Activated CD8-positive, alpha-beta memory T cell treated with anti-CD3 and anti-CD28 coated beads, Interleukin-2, amount 10 ng/mL, durations not matched to agents 7 days and 5 days (primary cell): Measurements from ENCODE around the gene DOCK2. TPM values are rescaled to one million over a fixed set of nuclear protein-coding genes. Genes with fewer than 3 reads are reported as not detected.

Experiments used
- ATAC-seq: fragments of 150-1000 bp; cut with Tn5 transposase; one replicate; pipeline ENCODE4 v1.10.0; 2021; ENCODE audit warnings: moderate library complexity
- CTCF ChIA-PET: fragments of 350-600 bp; sonication (Branson Sonifier 250); formaldehyde crosslinking; loops from one replicate; lab custom pipeline; 2021; ENCODE audit warnings: antibody characterized with exemption; lab: Charles Lee
- DNase-seq: peaks from one replicate; pipeline ENCODE4 v3.0.0-alpha.2; 2020
- H3K27ac Mint-ChIP-seq: one replicate; pipeline ENCODE4 v1.8.0; 2021; ENCODE audit warnings: mild to moderate bottlenecking, mixed read lengths
- H3K27me3 Mint-ChIP-seq: one replicate; pipeline ENCODE4 v1.8.0; 2021; ENCODE audit warnings: mixed read lengths
- H3K36me3 Mint-ChIP-seq: one replicate; pipeline ENCODE4 v1.8.0; 2021; ENCODE audit warnings: mild to moderate bottlenecking, mixed read lengths
- H3K4me1 Mint-ChIP-seq: one replicate; pipeline ENCODE4 v1.8.0; 2021; ENCODE audit warnings: mixed read lengths
- H3K4me3 Mint-ChIP-seq: one replicate; pipeline ENCODE4 v1.8.0; 2021; ENCODE audit warnings: mild to moderate bottlenecking, moderate library complexity, mixed read lengths
- H3K9me3 Mint-ChIP-seq: one replicate; pipeline ENCODE4 v1.8.0; 2022; ENCODE audit warnings: low read depth, mixed read lengths
- total RNA-seq, 2 experiments: library from RNA; stranded (reverse); gene quantifications; one replicate each; pipeline ENCODE4 v1.2.3, GENCODE V29; 2021

The DOCK2 gene
- total RNA-seq, 2 experiments from 2014 or later = 271 to 321 TPM

DNA sequence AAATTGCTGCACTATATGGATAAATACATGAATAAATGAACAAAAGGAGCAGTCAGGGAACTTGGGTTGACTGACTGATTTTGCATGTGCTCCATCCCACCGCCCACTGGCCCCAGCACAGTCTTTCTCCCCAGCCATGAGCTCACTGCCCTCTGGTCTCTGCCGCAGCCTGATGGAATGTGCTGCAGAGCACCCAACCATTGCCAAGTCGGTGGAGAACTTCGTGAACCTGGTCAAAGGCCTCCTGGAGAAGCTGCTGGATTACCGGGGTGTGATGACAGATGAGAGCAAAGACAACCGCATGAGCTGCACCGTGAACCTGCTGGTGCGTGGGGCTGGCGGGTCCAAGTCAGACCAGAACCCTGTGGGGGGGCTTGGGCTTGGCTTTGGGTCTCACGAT lies 397.2 kb downstream of the DOCK2 start:
- DNase-seq = no peak
- Mint-ChIP-seq H3K36me3 (peaks cover 24% of the 10 kb centered on the region), H3K4me3 (no peak overlapping the region), H3K4me1 (no peaks in the 10 kb centered on the region), H3K27me3 (no peaks in the 10 kb centered on the region), H3K9me3 (no peaks in the 10 kb centered on the region), H3K27ac (no peak overlapping the region)
- ATAC-seq = no peak
- CTCF ChIA-PET = interaction anchor here (0.8 kb wide), 1 partner anchor 14 kb away, joined by 3 read pairs; no protein-coding TSS in a partner anchor

DNA sequence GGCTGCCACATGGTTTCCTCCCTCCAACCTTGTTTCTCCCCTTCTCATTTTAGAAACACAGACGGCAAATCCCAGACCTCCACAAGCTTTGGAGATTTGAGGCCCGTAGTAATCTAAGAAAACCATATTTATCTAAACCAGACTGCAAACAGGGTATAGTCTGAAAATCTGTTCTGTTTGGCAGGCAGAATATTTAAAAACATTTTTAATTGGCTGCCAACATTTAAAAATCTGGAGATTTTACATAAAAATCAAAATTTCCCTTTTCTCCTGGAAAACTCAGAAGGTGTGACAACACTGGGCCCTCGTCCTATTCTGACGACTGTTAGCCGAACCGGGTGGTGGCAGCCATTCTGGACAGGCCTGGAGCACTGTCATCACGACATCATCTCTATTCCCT lies 401.2 kb downstream of the DOCK2 start:
- H3K4me3 Mint-ChIP-seq = no peak overlapping the region
- H3K27ac Mint-ChIP-seq = no peak overlapping the region
- H3K27me3 Mint-ChIP-seq = no peaks in the 10 kb centered on the region
- no peak for DNase-seq
- ATAC-seq = no peak
- no peaks in the 10 kb centered on the region for H3K9me3 Mint-ChIP-seq
- H3K36me3 Mint-ChIP-seq = peaks cover 43% of the 10 kb centered on the region
- peaks cover under 1% of the 10 kb centered on the region for H3K4me1 Mint-ChIP-seq
- CTCF ChIA-PET = no interaction called here

DNA sequence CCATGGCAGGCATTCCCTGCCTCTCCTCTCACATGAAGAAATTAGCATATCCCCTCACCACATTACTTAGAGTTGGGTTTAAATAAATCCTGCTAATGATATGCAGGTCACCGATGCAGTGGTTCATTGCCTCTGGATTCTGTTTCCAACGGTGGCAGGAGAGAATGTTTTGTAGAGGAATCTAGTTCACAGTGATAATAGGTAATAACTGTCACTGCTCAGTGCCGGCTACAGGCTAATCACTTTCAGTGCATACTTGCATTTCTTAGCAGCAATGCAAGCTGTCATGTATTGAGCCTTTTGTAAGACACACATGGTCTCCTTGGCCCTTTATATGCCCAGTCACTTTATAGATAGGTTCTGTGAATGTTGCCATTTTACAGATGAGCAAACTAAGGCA lies 402.8 kb downstream of the DOCK2 start:
- Mint-ChIP-seq H3K27me3 (no peaks in the 10 kb centered on the region), H3K4me1 (peaks cover 16% of the 10 kb centered on the region), H3K9me3 (no peaks in the 10 kb centered on the region), H3K27ac (no peak overlapping the region), H3K36me3 (peaks cover 48% of the 10 kb centered on the region), H3K4me3 (no peak overlapping the region)
- DNase-seq (no peak), ATAC-seq (no peak)
- CTCF ChIA-PET = no interaction called here

DNA sequence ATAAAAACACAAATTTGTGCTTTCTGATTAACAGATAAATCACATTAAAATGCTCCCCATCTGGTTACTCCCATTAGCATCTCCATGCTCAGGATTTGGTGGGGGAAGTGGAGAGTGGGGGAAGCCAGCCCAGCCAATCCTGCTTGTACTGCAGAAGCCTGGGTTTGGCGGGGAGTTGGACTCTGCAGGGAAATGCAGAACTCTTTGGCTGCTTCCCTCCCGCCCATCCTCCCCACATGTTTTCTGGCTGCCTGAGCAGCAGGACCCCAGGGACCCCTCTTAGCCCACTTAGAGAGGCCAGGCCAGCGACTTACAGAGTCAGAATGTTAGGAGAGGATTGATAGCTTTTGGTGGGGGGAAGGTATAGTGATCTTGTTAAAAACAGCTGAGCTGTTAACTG lies 409.2 kb downstream of the DOCK2 start:
- H3K27ac Mint-ChIP-seq = no peak overlapping the region
- DNase-seq = no peak
- peaks cover 16% of the 10 kb centered on the region for H3K4me1 Mint-ChIP-seq
- no peaks in the 10 kb centered on the region for H3K9me3 Mint-ChIP-seq
- H3K4me3 Mint-ChIP-seq = no peak overlapping the region
- H3K36me3 Mint-ChIP-seq = peaks cover 64% of the 10 kb centered on the region
- ATAC-seq = no peak
- CTCF ChIA-PET = no interaction called here
- no peaks in the 10 kb centered on the region for H3K27me3 Mint-ChIP-seq

DNA sequence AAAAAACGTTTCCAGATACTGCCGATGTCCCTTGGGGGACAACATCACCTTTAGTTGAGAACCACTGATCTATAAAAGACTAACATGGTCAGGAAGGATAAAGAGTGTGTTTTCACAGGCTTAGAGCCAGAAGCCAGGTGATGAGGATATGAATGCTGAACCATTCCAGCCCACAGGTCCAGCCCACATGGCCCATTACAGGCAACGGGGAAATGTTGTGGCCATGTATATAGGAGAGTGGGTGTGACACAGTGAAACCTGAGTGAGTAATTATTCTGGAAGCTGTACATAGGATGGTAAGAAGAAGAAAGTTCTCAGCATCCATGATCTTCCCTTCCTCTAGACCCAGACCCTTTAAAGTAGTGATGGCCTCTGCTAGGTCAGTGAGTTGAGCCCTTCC lies 412.6 kb downstream of the DOCK2 start:
- Mint-ChIP-seq H3K4me1 (peaks cover 1% of the 10 kb centered on the region), H3K4me3 (no peak overlapping the region), H3K27ac (no peak overlapping the region), H3K27me3 (no peaks in the 10 kb centered on the region), H3K36me3 (peaks cover 65% of the 10 kb centered on the region), H3K9me3 (no peaks in the 10 kb centered on the region)
- CTCF ChIA-PET = no interaction called here
- ATAC-seq (no peak), DNase-seq (no peak)

DNA sequence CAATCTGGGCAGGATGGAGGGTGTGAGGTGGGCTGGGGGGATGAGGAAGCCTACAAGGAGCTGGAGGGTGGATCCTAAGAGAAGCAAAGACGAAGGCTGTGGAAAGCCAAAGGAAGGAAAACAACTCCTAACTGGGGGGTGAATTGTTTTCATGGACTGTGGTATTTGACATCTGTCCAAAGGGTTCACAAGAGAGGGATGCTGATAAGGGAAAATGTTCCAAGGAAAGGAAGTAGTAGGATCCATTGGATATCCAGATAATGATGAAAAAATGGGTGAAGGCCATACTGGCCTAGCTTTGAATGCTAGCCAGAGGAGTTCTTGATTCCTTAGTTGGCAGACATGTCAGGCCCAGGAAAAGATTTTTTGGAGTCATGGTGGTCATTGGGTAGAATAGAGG lies 416.8 kb downstream of the DOCK2 start:
- CTCF ChIA-PET = interaction anchor here (1.2 kb wide), 1 partner anchor 17 kb away, joined by 4 read pairs; no protein-coding TSS in a partner anchor
- Mint-ChIP-seq H3K27me3 (no peaks in the 10 kb centered on the region), H3K9me3 (no peaks in the 10 kb centered on the region), H3K27ac (no peak overlapping the region), H3K4me1 (no peaks in the 10 kb centered on the region), H3K4me3 (no peak overlapping the region), H3K36me3 (peaks cover 86% of the 10 kb centered on the region)
- DNase-seq = no peak
- no peak for ATAC-seq

DNA sequence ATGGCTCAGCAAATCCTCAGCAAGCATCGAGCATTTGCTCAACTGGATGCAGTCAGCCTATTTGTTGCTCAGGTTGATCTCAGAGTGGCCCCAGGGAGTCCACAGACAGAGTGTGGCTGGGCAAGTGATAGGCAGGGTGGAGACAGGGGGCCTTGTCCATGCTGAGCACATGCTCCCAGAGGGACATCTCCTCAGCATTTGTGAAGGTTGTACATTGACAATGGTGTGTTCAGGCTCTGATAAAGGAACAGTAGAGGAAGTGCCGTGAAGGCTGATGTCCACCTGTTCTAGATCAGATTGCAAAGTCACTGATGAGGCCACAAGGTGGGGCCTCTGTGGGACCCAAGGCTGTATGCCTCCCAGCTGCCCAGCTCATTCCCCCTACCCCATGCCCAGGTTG lies 418.5 kb downstream of the DOCK2 start:
- ATAC-seq (no peak), DNase-seq (no peak)
- Mint-ChIP-seq H3K36me3 (peaks cover 87% of the 10 kb centered on the region), H3K27ac (no peak overlapping the region), H3K4me1 (no peaks in the 10 kb centered on the region), H3K27me3 (no peaks in the 10 kb centered on the region), H3K4me3 (no peak overlapping the region), H3K9me3 (no peaks in the 10 kb centered on the region)
- CTCF ChIA-PET = no interaction called here

DNA sequence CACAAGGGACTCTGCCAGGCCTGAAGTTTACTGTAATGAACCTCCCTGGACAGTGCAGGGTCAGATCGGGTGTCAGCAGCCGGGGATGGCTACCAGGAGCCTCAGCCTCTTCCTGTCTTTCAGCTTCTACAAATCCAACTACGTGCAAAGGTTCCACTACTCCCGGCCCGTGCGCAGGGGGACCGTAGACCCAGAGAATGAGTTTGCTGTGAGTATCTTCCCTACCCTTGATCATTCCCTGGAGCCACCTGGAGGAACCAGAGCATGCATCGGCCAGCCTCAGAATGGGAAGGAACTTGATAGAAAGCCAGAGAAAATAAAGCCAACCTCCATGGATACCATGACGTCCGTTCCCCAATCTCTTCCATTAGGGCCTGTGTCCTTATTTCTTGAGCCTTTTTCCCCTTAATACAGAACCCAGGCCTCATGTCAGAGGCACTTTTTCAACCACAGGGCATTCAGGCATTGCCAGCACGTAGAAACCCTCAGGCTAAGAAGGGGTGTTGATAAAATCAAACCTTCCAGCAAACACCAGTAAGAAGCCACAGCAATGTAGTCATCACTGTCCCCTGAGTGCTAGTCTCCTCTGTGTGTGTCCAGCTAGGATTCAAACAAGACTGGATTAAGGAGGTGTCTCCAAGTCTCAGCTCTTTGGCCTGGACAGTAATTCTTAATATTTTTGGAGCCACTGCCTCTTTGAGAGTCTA lies 419.6 kb downstream of the DOCK2 start:
- H3K9me3 Mint-ChIP-seq = no peaks in the 10 kb centered on the region
- H3K4me1 Mint-ChIP-seq = no peaks in the 10 kb centered on the region
- H3K4me3 Mint-ChIP-seq = no peak overlapping the region
- ATAC-seq = no peak
- CTCF ChIA-PET = no interaction called here
- DNase-seq = no peak
- H3K27me3 Mint-ChIP-seq = no peaks in the 10 kb centered on the region
- H3K36me3 Mint-ChIP-seq = peaks cover 83% of the 10 kb centered on the region
- no peak overlapping the region for H3K27ac Mint-ChIP-seq

DNA sequence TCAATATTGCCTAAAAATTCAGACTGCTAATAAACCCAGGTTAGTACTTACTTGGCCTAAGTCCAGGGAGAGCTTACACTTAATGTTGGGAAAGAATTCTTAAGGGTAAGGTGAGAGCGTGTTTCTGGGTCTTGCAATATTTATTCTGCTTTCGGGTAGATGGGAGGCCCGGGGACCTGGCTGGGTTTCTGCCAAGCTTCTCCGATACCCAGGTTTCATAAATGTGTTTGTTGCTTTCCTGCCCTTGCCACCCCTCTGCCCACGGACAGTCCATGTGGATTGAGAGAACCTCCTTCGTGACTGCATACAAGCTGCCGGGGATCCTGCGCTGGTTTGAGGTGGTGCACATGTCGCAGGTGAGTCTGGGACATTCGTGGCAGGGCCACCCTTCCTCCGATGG lies 420.2 kb downstream of the DOCK2 start:
- Mint-ChIP-seq H3K4me3 (no peak overlapping the region), H3K36me3 (peaks cover 83% of the 10 kb centered on the region), H3K27me3 (no peaks in the 10 kb centered on the region), H3K27ac (no peak overlapping the region), H3K4me1 (no peaks in the 10 kb centered on the region), H3K9me3 (no peaks in the 10 kb centered on the region)
- no peak for ATAC-seq
- CTCF ChIA-PET = no interaction called here
- no peak for DNase-seq

DNA sequence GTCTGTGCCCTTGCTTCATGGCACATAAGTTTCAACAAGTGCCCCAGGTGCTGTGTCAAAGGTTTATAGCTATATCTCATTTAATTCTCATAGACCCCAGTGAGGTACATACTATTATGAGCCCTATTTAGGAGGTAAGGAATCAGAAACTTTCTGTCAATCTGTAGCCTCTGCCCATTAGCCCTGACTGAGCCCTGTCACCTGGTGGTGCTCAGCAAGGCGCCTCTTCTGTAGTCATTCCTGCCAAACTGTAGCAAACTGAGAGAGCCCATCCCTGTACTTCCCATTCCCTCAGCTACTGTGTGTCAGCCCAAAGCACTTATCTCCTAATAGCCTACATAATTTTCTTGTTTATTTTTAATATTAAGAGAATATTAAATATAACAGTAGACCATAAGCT lies 422.1 kb downstream of the DOCK2 start:
- CTCF ChIA-PET = no interaction called here
- Mint-ChIP-seq H3K27ac (no peak overlapping the region), H3K4me3 (no peak overlapping the region), H3K9me3 (no peaks in the 10 kb centered on the region), H3K36me3 (peaks cover 72% of the 10 kb centered on the region), H3K4me1 (no peaks in the 10 kb centered on the region), H3K27me3 (no peaks in the 10 kb centered on the region)
- ATAC-seq (no peak), DNase-seq (no peak)

DNA sequence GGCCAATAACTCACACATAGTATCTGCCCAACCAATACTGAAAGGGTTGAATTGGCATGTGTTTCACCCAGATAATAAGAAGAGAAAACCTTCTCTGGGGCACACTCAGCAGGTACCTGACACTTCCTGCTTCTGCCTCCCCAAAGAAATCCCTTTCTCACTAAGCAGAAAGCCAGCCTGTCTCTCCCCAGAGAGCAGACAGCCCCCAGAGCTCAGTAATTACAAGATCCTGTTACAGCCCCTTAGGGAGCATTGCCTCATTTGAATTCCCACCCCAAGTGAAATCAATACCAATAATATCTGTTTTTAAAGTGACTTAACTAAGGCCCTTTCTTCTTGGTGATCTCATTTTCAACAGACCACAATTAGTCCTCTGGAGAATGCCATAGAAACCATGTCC lies 430.1 kb downstream of the DOCK2 start:
- no peak for DNase-seq
- no peak for ATAC-seq
- H3K36me3 Mint-ChIP-seq = peaks cover 58% of the 10 kb centered on the region
- no peak overlapping the region for H3K4me3 Mint-ChIP-seq
- H3K27ac Mint-ChIP-seq = peak overlapping the region; percentile 45
- H3K27me3 Mint-ChIP-seq = no peaks in the 10 kb centered on the region
- CTCF ChIA-PET = interaction anchor here (1.3 kb wide), 1 partner anchor 33 kb away, joined by 3 read pairs; no protein-coding TSS in a partner anchor
- H3K9me3 Mint-ChIP-seq = no peaks in the 10 kb centered on the region
- H3K4me1 Mint-ChIP-seq = no peaks in the 10 kb centered on the region

DNA sequence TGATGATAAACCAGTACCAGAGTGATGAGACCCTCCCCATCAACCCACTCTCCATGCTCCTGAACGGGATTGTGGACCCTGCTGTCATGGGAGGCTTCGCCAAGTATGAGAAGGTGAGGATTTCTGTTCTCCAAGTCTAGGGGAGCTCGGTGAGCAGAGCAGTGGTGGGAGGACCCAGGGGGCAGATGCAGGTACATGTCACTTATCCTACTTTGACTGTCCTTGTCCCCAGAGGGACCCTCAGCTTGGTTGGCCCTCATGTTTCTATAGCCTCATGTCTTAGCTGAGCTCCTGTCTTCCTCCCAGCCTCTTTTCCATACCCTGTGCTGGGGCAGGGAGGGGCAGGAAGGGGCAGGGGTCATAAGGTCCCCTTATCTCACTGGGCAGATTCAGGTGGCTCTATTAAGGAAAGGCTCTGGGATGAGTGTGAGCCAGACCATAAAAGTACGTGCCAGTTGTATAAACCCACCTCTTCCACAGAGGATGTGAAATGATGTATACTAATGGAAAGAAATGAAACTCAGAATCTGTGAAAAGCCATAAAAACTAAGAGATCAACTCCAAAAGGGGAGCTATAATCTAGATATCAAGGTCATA lies 430.6 kb downstream of the DOCK2 start:
- no peaks in the 10 kb centered on the region for H3K27me3 Mint-ChIP-seq
- no peaks in the 10 kb centered on the region for H3K4me1 Mint-ChIP-seq
- DNase-seq (no peak), ATAC-seq (no peak)
- H3K36me3 Mint-ChIP-seq = peaks cover 59% of the 10 kb centered on the region
- H3K27ac Mint-ChIP-seq = peak overlapping the region; percentile 45
- H3K4me3 Mint-ChIP-seq = no peak overlapping the region
- CTCF ChIA-PET = interaction anchor here (1.3 kb wide), 1 partner anchor 32 kb away, joined by 3 read pairs; no protein-coding TSS in a partner anchor
- no peaks in the 10 kb centered on the region for H3K9me3 Mint-ChIP-seq

DNA sequence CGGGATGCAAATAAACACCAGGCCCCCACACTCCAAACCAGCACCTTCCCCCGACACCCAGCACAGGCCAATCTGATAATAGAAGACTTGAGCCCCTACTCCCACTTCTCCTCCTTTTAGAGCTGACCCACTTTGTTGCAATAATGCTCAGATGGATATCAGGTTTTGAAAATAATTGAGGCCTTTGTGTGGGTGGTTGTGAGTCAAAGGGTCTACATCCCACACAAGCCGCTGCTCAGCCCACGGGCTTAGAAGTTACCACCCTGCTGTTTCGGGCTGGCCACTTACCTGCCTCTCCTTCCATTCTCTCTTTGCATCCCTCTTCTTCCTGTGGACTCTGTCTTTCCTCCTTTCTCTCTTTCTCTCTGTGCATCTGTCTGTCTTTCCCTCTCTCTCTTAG lies 432.4 kb downstream of the DOCK2 start:
- no peak for ATAC-seq
- Mint-ChIP-seq H3K36me3 (peaks cover 56% of the 10 kb centered on the region), H3K27me3 (no peaks in the 10 kb centered on the region), H3K9me3 (no peaks in the 10 kb centered on the region), H3K4me3 (no peak overlapping the region), H3K4me1 (no peaks in the 10 kb centered on the region), H3K27ac (no peak overlapping the region)
- CTCF ChIA-PET = no interaction called here
- DNase-seq = no peak
